HG02885 (cell line): ENCODE measurements around the gene MRPL32.
A peak's percentile ranks its signal among the peaks of the same experiment; 100 is the strongest.

ENCODE experiments used
- ATAC-seq: cut with Tn5 transposase; IDR thresholded peaks from one replicate; pipeline ENCODE4 v1.9.1; 2021; ENCODE audit warnings: mild to moderate bottlenecking; ENCODE audit not compliant: unreplicated experiment, poor library complexity

The MRPL32 gene

GRCh38 chr7:42961170-42961569 is 29.0 kb downstream of the MRPL32 start:
- no peak for ATAC-seq

DNA sequence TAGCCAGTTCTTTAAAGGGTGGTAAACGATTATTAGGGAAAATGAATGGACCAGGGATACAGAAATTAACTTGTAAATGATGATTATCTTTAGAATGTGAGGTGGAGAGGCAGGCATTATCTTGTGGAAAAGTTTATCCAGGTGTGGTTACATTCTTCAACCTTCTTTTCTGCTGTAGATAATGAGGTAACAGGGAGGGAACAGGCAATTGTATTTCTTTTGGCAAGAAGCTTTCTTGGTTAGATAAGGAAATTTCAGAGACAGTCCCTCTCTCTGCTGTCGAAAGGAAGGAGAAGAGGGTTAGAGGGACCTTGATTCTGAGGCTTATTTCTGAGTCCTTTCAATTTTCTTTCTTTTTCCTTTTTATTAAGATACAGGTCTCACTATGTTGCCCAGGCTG is 32.1 kb downstream of the MRPL32 start:
- ATAC-seq, result no peak

- ATAC-seq, result peak; percentile 66
Observed at GRCh38 chr7:42964849-42965805, 33.0 kb downstream of the MRPL32 start.

GRCh38 chr7:42967391-42967790 is 35.2 kb downstream of the MRPL32 start:
- ATAC-seq, result no peak

- no peak for ATAC-seq
Observed at GRCh38 chr7:42972699-42973500, 40.7 kb downstream of the MRPL32 start.

- ATAC-seq, result no peak
Observed at GRCh38 chr7:42976371-42976770, 44.2 kb downstream of the MRPL32 start.

- no peak for ATAC-seq
Observed at GRCh38 chr7:42978496-42978895, 46.3 kb downstream of the MRPL32 start.

- no peak for ATAC-seq
Observed at GRCh38 chr7:42980084-42980483, 47.9 kb downstream of the MRPL32 start.

GRCh38 chr7:42980514-42980913 is 48.3 kb downstream of the MRPL32 start:
- no peak for ATAC-seq

DNA sequence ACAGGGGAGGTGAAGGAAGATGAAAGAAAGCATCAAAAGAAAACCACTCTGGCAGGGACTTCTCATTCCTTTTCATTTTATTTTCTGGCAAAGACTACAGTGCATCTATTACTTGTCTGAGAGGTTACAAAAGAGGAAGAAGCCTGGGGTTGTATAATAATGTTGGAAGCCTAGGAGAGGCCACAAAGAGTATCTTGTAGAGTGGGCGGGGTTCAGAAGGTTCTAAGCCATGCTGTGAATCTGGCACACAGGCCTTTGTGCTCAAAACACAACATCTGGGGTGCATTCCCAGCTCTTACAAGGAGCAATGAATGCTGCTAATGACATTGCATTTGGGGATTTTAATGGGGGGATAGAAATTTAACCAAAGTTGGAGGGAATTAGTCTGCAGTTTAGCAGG is 49.4 kb downstream of the MRPL32 start:
- no peak for ATAC-seq

- no peak for ATAC-seq
Observed at GRCh38 chr7:42982604-42983115, 50.5 kb downstream of the MRPL32 start.

DNA sequence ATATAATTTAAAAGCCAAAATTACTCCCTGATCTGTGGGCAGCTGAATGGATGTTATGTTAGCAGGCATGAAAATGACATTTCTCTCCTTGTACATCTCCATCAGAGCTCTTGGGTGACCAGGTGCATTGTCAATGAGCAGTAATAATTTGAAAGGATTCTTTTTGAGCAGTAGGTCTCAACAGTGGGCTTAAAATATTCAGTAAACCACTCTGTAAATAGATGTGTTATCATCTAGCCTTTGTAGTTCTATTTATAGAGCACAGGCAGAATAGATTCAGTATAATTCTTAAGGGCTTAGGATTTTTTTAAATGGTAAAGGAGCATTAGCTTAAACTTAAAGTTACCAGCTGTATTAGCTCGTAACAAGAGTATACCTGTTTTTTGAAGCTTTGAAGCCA is 52.0 kb downstream of the MRPL32 start:
- no peak for ATAC-seq

DNA sequence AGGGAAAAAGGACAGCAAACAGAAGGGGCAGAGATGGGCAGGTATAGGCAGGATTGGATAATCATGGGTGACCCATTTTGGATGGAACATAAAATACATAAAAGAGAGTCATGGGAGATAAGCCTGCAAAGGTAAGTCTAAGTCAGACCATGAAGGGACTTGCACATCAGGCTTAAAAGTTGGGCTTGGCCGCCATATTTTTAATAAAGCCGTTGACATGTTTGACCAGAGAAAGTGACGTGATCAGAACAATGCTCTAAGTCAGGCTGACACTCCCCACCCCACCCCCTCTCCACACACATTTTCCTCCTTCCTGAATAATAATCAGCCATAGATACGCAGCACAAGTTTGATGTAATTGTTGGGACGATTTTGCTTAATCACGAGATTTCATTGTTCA is 54.0 kb downstream of the MRPL32 start:
- ATAC-seq, result no peak

DNA sequence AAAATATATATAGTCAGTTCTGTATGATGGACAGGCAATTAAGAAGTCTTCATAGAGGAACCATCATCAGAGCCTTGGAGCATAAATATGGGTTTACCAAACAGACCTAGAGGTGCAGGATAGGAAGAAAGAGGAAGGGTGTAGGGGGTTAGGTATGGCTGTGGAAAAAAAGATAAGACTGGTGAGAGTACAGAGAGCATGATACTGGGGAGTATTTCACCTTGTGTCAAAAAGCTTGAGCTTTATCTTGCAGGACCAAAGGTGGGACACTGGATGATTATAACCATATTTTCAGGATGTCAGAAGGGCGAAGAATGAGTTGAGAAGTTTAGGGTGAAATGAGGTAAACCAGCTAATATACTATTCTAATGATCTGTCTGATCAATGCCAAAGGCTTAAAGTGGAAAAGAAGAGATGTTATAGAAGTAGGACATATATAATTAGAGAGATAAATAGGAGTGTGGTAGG is 54.6 kb downstream of the MRPL32 start:
- ATAC-seq, result no peak
